Adrenal gland (tissue), 5 donors: ENCODE results near the gene ZW10.

Source experiments
- POLR2A ChIP-seq, 2 donors: fragments of 450-650 bp; IDR thresholded peaks; one replicate each; pipeline ENCODE4 v1.6.1; 2017; ENCODE audit warnings: antibody characterized with exemption in 2 of 2, mild to moderate bottlenecking in 2 of 2, moderate library complexity in 1 of 2
- TF ChIP-seq, protein P1 (sequence below), 6 experiments: fragments of 450-650 bp in 4 of 6; fragments of 200-600 bp in 2 of 6; sonication (generic) in 1 of 6; IDR thresholded peaks; 1 replicate in 5 of 6; 2 replicates in 1 of 6; pipeline versions ENCODE4 v1.5.1 to v1.8.0; 2016 to 2021; ENCODE audit warnings: antibody characterized with exemption in 6 of 6, mild to moderate bottlenecking in 2 of 6, moderate library complexity in 1 of 6
- donor health status: DM: no; HTN: no; CAD: no.

DNA sequence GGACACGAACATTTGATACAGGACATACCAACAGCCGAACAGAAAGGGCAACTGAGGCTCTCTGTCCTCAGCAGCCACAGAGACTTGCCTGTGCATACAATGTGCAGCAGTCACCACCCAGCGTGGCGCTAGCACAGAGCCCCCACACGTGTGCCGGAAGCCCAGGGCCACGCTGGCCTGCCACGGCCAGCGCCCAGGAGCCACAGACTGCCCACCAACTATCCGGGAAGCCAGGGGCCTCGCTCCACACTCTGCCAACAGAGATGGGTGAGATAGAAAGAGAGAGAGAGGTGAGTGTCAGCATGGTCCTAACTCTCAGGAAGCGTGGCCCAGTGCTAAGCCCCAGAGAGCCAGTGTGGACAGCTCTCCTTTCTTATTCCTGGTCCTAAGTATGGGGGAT is 79.1 kb downstream of the ZW10 start:
- TF ChIP-seq, protein P1, sequence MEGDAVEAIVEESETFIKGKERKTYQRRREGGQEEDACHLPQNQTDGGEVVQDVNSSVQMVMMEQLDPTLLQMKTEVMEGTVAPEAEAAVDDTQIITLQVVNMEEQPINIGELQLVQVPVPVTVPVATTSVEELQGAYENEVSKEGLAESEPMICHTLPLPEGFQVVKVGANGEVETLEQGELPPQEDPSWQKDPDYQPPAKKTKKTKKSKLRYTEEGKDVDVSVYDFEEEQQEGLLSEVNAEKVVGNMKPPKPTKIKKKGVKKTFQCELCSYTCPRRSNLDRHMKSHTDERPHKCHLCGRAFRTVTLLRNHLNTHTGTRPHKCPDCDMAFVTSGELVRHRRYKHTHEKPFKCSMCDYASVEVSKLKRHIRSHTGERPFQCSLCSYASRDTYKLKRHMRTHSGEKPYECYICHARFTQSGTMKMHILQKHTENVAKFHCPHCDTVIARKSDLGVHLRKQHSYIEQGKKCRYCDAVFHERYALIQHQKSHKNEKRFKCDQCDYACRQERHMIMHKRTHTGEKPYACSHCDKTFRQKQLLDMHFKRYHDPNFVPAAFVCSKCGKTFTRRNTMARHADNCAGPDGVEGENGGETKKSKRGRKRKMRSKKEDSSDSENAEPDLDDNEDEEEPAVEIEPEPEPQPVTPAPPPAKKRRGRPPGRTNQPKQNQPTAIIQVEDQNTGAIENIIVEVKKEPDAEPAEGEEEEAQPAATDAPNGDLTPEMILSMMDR (IDR thresholded peaks at IDR 0.05), result no peak
- TF ChIP-seq POLR2A (IDR thresholded peaks at IDR 0.05), result no peak
